BLaER1 treated with 17β-estradiol and CSF1 and Interleukin-3, amounts not matched to agents 10 nM and 100 nM (cell line): Measurements from ENCODE around the gene NSMF.

Experiments
- H3K27ac ChIP-seq, 11 experiments: shearing (Covaris generic); formaldehyde crosslinking; 2 replicates each; pipeline ENCODE4 v1.8.1; 2022
- H3K27me3 ChIP-seq, 11 experiments: shearing (Covaris generic); formaldehyde crosslinking; 2 replicates each; pipeline ENCODE4 v1.8.1; 2022
- H3K36me3 ChIP-seq, 11 experiments: shearing (Covaris generic); formaldehyde crosslinking; 2 replicates each; pipeline ENCODE4 v1.8.1; 2022
- H3K4me1 ChIP-seq, 10 experiments: shearing (Covaris generic); formaldehyde crosslinking; 2 replicates each; pipeline ENCODE4 v1.8.1; 2022
- H3K4me2 ChIP-seq, 11 experiments: shearing (Covaris generic); formaldehyde crosslinking; 2 replicates each; pipeline ENCODE4 v1.8.1; 2022
- H3K4me3 ChIP-seq, 10 experiments: shearing (Covaris generic); formaldehyde crosslinking; 2 replicates each; pipeline ENCODE4 v1.8.1; 2022
- H3K9ac ChIP-seq, 11 experiments: shearing (Covaris generic); formaldehyde crosslinking; 2 replicates each; pipeline ENCODE4 v1.8.1; 2022
- H3K9me3 ChIP-seq, 11 experiments: shearing (Covaris generic); formaldehyde crosslinking; replicated peaks in 1 of 11; 2 replicates each; pipeline ENCODE4 v1.8.1; 2022
- H4K20me1 ChIP-seq, 11 experiments: shearing (Covaris generic); formaldehyde crosslinking; 2 replicates each; pipeline ENCODE4 v1.8.1; 2022
- Cebpa-rat ChIP-seq, 11 experiments: shearing (Covaris generic); IDR thresholded peaks; 2 replicates each; pipeline ENCODE4 v1.8.1; 2022

Gene NSMF

DNA sequence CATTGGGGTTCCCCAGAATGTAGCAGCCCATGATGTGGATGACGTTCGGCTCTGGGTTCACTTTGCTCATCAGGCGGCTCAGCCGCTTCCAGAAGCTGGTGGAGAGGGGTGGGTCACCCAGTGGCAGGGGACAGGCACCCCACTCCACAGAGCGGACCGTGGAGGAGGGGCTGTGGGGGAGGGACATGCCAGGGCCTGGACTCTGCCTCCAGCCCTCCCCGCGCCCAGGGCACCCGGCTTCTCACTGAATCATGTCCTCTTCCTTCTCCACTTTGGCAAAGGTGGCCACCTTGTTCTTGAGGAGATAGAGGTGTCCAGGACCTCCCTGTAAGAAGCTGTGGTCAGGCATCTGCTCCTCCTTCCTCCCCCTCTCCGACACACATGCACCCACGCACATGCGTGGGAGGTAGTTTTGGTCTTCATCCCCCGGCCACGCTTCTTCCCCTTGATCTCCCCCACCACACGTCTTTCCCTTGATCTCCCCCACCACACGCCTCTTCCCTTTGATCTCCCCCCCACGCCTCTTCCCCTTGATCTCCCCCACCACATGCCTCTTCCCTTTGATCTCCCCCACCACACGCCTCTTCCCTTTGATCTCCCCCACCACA, 9.1 kb downstream of the NSMF start:
- peaks cover 60 to 87% (median 73%) of the 10 kb centered on the region in 10 experiments for H3K4me1 ChIP-seq

DNA sequence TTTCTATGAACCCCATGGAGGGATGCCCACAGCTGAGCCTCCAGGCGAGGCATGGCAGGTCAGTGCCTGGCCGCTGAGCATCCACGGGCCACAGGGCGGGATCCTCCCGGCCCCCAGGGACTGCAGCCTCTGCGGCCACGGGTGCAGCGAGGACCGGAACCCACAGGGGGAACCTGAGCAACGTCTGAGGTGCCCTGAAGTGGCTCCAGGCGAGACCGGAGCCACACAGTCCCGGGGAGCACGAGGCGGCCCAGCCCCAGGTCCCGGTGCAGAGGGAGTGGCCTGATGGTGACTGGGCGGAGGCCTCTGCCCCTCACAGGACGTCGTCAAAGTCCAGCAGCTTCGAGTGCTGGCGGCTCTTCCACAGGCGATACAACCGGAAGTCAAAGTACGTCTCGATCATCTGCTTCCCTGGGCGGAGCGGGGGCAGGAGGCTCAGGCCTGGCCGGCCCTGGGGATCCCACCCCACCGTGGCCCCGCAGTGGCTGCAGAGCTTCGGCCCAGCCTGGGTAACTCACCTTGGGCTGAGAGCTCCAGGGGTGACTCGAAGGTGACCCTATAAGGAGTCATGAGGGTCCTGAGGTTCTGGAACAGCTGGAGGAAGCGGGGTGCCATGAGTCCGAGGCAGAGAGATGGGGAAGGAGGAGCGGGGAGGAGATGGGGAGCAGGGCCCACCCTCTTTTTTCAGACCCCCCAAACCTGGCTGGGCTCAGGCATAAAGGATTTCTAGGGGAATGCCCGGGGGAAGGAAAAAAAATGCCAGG, 9.9 kb downstream of the NSMF start:
- peaks cover 0 to 74% (median 45%) of the 10 kb centered on the region in 11 experiments; a peak in 17 of 22 replicates for H4K20me1 ChIP-seq
- H3K4me1 ChIP-seq, result peaks cover 52 to 82% (median 68%) of the 10 kb centered on the region in 10 experiments
- no peak overlapping the region for H3K4me3 ChIP-seq
- H3K4me2 ChIP-seq, result peak overlapping the region; percentile 36 to 76 (median 66)
- TF ChIP-seq Cebpa-rat (IDR thresholded peaks at IDR 0.05), result no peak
- no peak overlapping the region for H3K27ac ChIP-seq
- peaks cover 7 to 32% (median 20%) of the 10 kb centered on the region in 11 experiments; a peak in 16 of 22 replicates for H3K36me3 ChIP-seq
- H3K27me3 ChIP-seq, result peaks cover 0 to 6% (median 0%) of the 10 kb centered on the region in 11 experiments; a peak in 2 of 22 replicates
- no peak overlapping the region for H3K9ac ChIP-seq
- no peaks in the 10 kb centered on the region for H3K9me3 ChIP-seq

More for the DNA sequence above, 9.1 kb downstream of the NSMF start:
- H3K4me2 ChIP-seq, result peak overlapping the region; percentile 36 to 76 (median 66)
- H3K4me3 ChIP-seq, result no peak overlapping the region
- no peak for TF ChIP-seq Cebpa-rat (IDR thresholded peaks at IDR 0.05)
- peaks cover 7 to 38% (median 24%) of the 10 kb centered on the region in 11 experiments; a peak in 16 of 22 replicates for H3K36me3 ChIP-seq
- no peaks in the 10 kb centered on the region for H3K9me3 ChIP-seq
- no peak overlapping the region for H3K27ac ChIP-seq
- H3K9ac ChIP-seq, result no peak overlapping the region
- H4K20me1 ChIP-seq, result peaks cover 0 to 79% (median 53%) of the 10 kb centered on the region in 11 experiments; a peak in 17 of 22 replicates
- peaks cover 0 to 6% (median 0%) of the 10 kb centered on the region in 11 experiments; a peak in 2 of 22 replicates for H3K27me3 ChIP-seq

DNA sequence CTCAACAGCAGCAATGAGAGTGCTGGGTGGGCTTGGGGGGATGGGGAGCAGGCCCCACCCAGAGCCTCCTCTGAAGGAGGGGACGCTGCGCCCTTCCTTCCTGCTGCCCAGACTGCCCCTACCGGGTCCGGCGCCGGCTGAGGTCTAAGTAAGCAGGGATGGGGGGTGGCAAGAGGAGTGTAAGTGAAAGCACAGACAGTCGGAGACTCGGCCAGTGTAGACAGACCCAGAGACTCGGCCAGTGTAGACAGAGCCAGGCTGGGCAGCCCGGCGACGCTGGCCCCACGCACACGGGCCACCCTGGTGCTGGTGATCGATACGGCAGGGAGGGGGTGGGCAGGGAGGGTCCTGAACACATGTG, 10.6 kb downstream of the NSMF start:
- Histone ChIP-seq H3K4me2 (no peak overlapping the region; a peak in 1 of 22 replicates), H4K20me1 (peaks cover 0 to 71% (median 45%) of the 10 kb centered on the region in 11 experiments; a peak in 17 of 22 replicates), H3K36me3 (peaks cover 7 to 32% (median 20%) of the 10 kb centered on the region in 11 experiments; a peak in 16 of 22 replicates), H3K4me1 (peaks cover 48 to 78% (median 65%) of the 10 kb centered on the region in 10 experiments), H3K9me3 (no peaks in the 10 kb centered on the region), H3K4me3 (no peak overlapping the region), H3K27ac (no peak overlapping the region), H3K27me3 (peaks cover 0 to 6% (median 0%) of the 10 kb centered on the region in 11 experiments; a peak in 2 of 22 replicates), H3K9ac (no peak overlapping the region; a peak in 1 of 22 replicates)
- TF ChIP-seq Cebpa-rat (IDR thresholded peaks at IDR 0.05), result no peak

DNA sequence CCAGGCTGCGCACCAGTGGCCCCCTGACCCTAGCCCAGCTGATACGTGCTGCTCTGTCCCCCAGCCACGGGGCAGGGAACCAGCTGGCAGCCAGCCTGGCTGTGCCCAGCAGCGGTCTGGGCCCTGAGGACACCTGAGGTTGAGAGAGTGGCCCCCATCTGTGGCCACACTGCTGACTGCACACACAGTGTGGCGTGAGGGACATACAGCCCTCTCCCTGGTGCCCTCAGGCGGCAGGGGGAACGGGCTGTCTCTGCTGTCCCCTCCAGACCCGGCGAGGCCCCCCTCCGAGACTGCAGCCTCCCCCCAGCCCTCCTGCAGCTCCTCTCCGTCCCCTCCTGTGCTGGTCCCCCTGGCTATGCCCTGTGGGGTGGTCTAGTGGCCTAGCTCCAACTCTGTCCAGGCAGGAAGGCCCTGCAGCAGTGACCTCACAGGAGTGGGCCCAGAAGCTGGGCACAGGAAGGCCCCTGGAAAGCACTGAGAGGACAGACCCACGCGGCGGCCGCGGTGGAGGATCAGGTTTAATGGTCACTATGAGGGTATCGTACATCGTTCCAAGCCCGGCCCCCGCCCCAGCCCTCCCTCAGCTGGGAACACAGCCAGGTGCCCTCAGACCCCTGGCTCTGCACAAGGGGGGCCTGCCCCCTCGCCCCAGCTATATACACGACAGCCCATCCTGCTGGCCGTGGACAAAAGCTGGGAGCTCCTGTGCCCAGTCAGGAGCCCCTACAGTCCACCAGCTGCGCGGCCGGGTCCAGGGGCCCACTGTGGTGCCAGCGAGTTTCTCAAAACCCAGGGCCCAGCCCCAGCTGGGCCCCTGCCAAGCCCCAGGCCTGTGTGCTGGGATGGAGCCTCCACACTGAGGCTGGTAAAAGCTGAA, 11.2 kb downstream of the NSMF start:
- H3K36me3 ChIP-seq, result peaks cover 4 to 26% (median 17%) of the 10 kb centered on the region in 11 experiments; a peak in 16 of 22 replicates
- no peak for TF ChIP-seq Cebpa-rat (IDR thresholded peaks at IDR 0.05)

DNA sequence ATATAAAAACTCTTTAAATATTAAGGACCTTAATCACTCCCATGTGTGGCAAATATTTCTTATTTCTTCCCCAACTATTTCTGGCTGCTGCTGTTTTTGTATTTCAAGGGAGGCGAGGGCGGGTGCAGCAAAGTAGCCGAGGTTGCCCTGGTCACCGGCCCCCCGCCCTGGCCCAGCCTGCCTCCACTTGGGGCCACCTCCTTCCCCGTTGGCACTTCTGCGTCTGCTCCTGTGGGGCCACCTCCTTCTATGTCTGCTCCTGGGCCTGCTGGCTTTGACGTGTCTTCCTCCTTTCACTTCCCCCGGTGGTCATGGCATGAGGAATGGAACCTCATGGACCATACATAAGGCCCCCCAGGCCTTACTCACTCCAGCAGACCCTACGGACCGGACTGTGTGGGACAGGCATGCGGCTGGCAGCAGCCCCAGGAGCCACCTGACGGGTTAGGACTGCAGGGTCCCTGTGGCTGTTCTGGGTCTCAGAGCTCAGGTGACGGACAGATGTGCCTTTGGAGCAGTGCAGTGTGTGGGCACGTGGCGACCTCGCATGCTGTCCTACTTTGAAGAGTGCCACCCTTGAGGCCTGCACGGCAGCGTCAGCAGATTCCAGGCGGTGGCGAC, 12.2 kb downstream of the NSMF start:
- Histone ChIP-seq H3K4me2 (peak overlapping the region in 7 of 11 experiments; percentile 4 to 81 (median 65); a peak in 12 of 22 replicates), H3K27ac (no peak overlapping the region), H3K4me3 (no peak overlapping the region), H3K4me1 (peaks cover 31 to 62% (median 51%) of the 10 kb centered on the region in 10 experiments), H3K9ac (no peak overlapping the region), H3K9me3 (peaks cover 0 to 4% (median 0%) of the 10 kb centered on the region in 11 experiments; a peak in 1 of 22 replicates), H3K27me3 (peaks cover 6 to 18% (median 12%) of the 10 kb centered on the region in 11 experiments), H3K36me3 (peaks cover 0 to 21% (median 12%) of the 10 kb centered on the region in 11 experiments; a peak in 13 of 22 replicates), H4K20me1 (peaks cover 0 to 55% (median 32%) of the 10 kb centered on the region in 11 experiments; a peak in 16 of 22 replicates)
- no peak for TF ChIP-seq Cebpa-rat (IDR thresholded peaks at IDR 0.05)

More for the DNA sequence above, 11.2 kb downstream of the NSMF start:
- Histone ChIP-seq H3K9me3 (no peaks in the 10 kb centered on the region), H3K27me3 (peaks cover 0 to 8% (median 2%) of the 10 kb centered on the region in 11 experiments; a peak in 8 of 22 replicates), H3K4me1 (peaks cover 41 to 72% (median 59%) of the 10 kb centered on the region in 10 experiments), H3K4me2 (peak overlapping the region in 6 of 11 experiments; percentile 7 to 81 (median 66); a peak in 11 of 22 replicates), H4K20me1 (peaks cover 0 to 65% (median 38%) of the 10 kb centered on the region in 11 experiments; a peak in 17 of 22 replicates), H3K4me3 (no peak overlapping the region), H3K9ac (no peak overlapping the region; a peak in 1 of 22 replicates), H3K27ac (no peak overlapping the region)

DNA sequence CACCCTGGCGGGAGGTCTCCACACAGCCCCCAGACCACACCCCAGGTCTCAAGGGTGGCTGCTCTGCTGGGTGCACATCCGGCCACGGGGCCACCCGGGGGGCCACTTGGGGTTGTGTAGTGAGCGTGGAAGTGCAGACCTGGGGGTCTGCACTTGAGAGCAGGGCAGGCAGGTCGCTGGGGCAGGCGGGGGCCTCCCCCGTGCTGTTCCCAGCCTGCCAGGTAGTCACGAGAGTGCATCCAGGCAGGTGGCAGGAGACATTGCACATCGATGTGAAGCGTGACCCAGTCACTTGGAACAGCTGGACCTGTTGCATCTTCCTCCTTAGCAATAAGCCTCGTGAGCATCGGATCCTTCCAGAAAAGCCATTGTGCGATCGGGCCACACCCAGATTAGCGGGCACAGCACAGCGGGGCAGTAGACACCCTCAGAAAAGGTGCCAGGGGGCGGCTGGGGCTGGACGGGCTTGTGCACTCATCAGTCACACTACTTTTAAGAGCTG, 13.2 kb downstream of the NSMF start:
- Histone ChIP-seq H3K27me3 (peaks cover 13 to 26% (median 20%) of the 10 kb centered on the region in 11 experiments), H3K4me2 (peak overlapping the region in 10 of 11 experiments; percentile 7 to 81 (median 30); a peak in 12 of 22 replicates)

DNA sequence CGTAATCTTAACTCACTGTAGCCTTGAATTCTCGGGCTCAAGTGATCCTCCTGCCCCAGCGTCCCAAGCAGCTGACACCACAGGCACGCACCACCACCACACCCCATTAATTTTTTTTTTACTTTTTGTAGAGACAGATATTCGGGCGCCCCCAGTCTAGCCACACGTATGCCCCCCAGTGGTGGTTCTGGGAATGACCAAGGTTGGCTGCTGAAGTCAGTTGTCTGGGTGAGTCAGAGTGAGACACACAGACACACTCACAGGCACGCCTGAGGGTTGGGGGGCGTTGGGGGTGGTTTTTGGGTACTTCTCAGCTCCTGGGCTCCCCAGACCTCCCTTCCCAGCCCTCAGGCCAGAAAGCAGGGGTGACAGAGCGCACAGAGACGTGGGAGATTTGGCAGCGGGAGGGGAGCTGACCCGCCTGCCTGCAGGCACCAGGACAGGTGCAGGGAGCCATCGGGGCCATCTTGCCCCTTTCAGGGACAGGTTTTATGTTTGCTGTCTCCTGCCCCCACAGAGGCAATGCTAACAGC, 13.8 kb downstream of the NSMF start:
- Histone ChIP-seq H4K20me1 (peaks cover 0 to 51% (median 32%) of the 10 kb centered on the region in 11 experiments; a peak in 16 of 22 replicates), H3K36me3 (peaks cover 0 to 21% (median 12%) of the 10 kb centered on the region in 11 experiments; a peak in 13 of 22 replicates), H3K4me1 (peaks cover 26 to 56% (median 44%) of the 10 kb centered on the region in 10 experiments), H3K4me2 (peak overlapping the region; percentile 7 to 81 (median 30); a peak in 16 of 22 replicates), H3K9me3 (peaks cover 0 to 4% (median 0%) of the 10 kb centered on the region in 11 experiments; a peak in 1 of 22 replicates), H3K27me3 (peaks cover 13 to 27% (median 20%) of the 10 kb centered on the region in 11 experiments), H3K9ac (no peak overlapping the region), H3K27ac (no peak overlapping the region), H3K4me3 (no peak overlapping the region)
- TF ChIP-seq Cebpa-rat (IDR thresholded peaks at IDR 0.05), result no peak

More for the DNA sequence above, 13.2 kb downstream of the NSMF start:
- H3K4me1 ChIP-seq, result peaks cover 26 to 58% (median 49%) of the 10 kb centered on the region in 10 experiments
- no peak overlapping the region for H3K27ac ChIP-seq
- no peak for TF ChIP-seq Cebpa-rat (IDR thresholded peaks at IDR 0.05)
- peaks cover 0 to 4% (median 0%) of the 10 kb centered on the region in 11 experiments; a peak in 1 of 22 replicates for H3K9me3 ChIP-seq
- H4K20me1 ChIP-seq, result peaks cover 0 to 51% (median 32%) of the 10 kb centered on the region in 11 experiments; a peak in 16 of 22 replicates
- H3K36me3 ChIP-seq, result peaks cover 0 to 21% (median 12%) of the 10 kb centered on the region in 11 experiments; a peak in 13 of 22 replicates
- H3K4me3 ChIP-seq, result no peak overlapping the region
- H3K9ac ChIP-seq, result 0 out of 22 replicates have a peak overlapping the region, but pooled peaks of 1 of the 11 experiments have one; percentile 4
